Kidney (tissue), 14 donors: ENCODE results near the gene TRPV5. TPM values are rescaled to one million over a fixed set of nuclear protein-coding genes. Genes with fewer than 3 reads are reported as not detected.

Experiments used
- DNase-seq, 5 donors: peaks; one replicate each; pipeline ENCODE4 v3.0.0-alpha.2; 2013 to 2020
- FAIRE-seq: peaks from 2 replicates; lab custom pipeline; 2012; peaks lifted over from hg19 to GRCh38; lab: Jason Lieb, UNC
- H3K27ac ChIP-seq, 2 donors: one replicate each; pipeline ENCODE4 v1.7.0; 2013; ENCODE audit warnings: low read depth in 2 of 2, low read length in 2 of 2, inconsistent platforms in 1 of 2
- H3K27me3 ChIP-seq: one replicate; pipeline ENCODE4 v1.7.1; 2013; ENCODE audit warnings: low read length, inconsistent platforms; ENCODE audit not compliant: control insufficient read depth, insufficient read depth
- H3K36me3 ChIP-seq, 3 donors: one replicate each; pipeline versions ENCODE4 v1.7.0 to v1.7.1; 2013; ENCODE audit warnings: low read length in 3 of 3, control low read depth in 1 of 3, inconsistent platforms in 1 of 3; ENCODE audit not compliant: insufficient read depth in 3 of 3, control insufficient read depth in 2 of 3
- H3K4me1 ChIP-seq, 3 donors: one replicate each; pipeline versions ENCODE4 v1.7.0 to v1.7.1; 2013; ENCODE audit warnings: low read length in 3 of 3, inconsistent platforms in 1 of 3, low read depth in 1 of 3; ENCODE audit not compliant: control insufficient read depth in 2 of 3, insufficient read depth in 2 of 3
- H3K4me3 ChIP-seq, 3 donors: one replicate each; pipeline versions ENCODE4 v1.7.0 to v1.8.1; 2013; ENCODE audit warnings: low read length in 3 of 3, control low read depth in 1 of 3, inconsistent platforms in 1 of 3
- H3K9ac ChIP-seq, 3 donors: one replicate each; pipeline versions ENCODE4 v1.7.0 to v1.7.1; 2013; ENCODE audit warnings: low read length in 3 of 3, control low read depth in 1 of 3, inconsistent platforms in 1 of 3
- H3K9me3 ChIP-seq, 3 donors: one replicate each; pipeline versions ENCODE4 v1.7.0 to v1.7.1; 2013; ENCODE audit warnings: low read length in 3 of 3, control low read depth in 1 of 3, inconsistent platforms in 1 of 3; ENCODE audit not compliant: control insufficient read depth in 2 of 3, insufficient read depth in 1 of 3
- CTCF ChIP-seq: IDR thresholded peaks from 3 replicates; pipeline ENCODE4 v1.5.1; 2012; ENCODE audit warnings: mild to moderate bottlenecking, moderate library complexity, borderline replicate concordance; ENCODE audit not compliant: insufficient read depth; ENCODE audit errors: extremely low read depth
- intact Hi-C: fragments of 100-400 bp; cut with DNase I; formaldehyde crosslinking; loops from one replicate; pipeline ENCODE4 v1.11.1; 2022
- polyA plus RNA-seq: library from polyadenylated mRNA; stranded (reverse); fragments of 350-450 nt; fragmentation: Illumina TruSeq; extraction: RNeasy Lipid Tissue Mini Kit (QIAGEN cat#74804); gene quantifications from one replicate; pipeline ENCODE4 v1.2.3, GENCODE V29; 2014; ENCODE audit warnings: low read depth, low replicate concordance; ENCODE audit not compliant: insufficient read depth
- total RNA-seq: library from RNA; stranded (reverse); fragmentation: NEBNext Ultra II Directional; extraction: Animal tissue kit (Norgen Biotek cat#: 25700); gene quantifications from one replicate; pipeline ENCODE4 v1.2.1, GENCODE V29; 2021
- donor health status: control.
- donor health status: control.
- donor health status: control.
- donor health status: control.
- donor health status: control.
- donor health status: DM: yes; HTN: yes; CAD: no.
- donor health status: Normal renal cell carcinoma (clear cell type).

Gene TRPV5
- total and polyA plus RNA-seq, 2 donors from 2014 or later = 1.3 to 1.4 TPM

DNA sequence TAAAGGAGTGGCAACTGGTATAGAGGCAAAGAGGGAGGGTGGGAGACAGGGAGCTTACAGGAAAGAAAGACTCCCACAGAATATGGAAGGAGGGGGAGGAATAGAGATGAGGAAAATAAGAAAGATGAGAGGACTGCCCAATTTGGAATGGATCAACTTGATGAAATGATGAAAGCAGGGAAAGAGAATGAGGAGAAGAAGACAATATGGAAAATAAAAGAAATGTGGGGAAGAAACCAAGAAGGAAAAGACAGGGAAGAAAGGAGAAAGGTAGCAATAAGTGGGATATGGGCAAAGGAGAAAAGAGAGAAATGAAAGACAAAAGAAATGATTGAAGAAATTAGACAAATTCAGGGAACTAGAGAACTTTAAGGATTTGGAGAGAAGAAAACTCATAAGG lies 25.7 kb upstream of the TRPV5 start:
- Histone ChIP-seq H3K4me1 (peaks cover 0 to 4% (median 0%) of the 10 kb centered on the region in 3 donors), H3K27me3 (no peaks in the 10 kb centered on the region), H3K9ac (no peak overlapping the region), H3K27ac (no peak overlapping the region), H3K9me3 (peaks cover 0 to 3% (median 0%) of the 10 kb centered on the region in 3 donors), H3K4me3 (no peak overlapping the region), H3K36me3 (no peaks in the 10 kb centered on the region)
- no peak for FAIRE-seq
- DNase-seq = no peak
- TF ChIP-seq CTCF = no peak
- intact Hi-C loops = no loop called here

GRCh38 chr7:142957723-142958122 lies 24.2 kb upstream of the TRPV5 start:
- DNase-seq (no peak), FAIRE-seq (no peak)
- TF ChIP-seq CTCF = no peak
- H3K9ac ChIP-seq = no peak overlapping the region
- peaks cover 0 to 3% (median 0%) of the 10 kb centered on the region in 3 donors for H3K9me3 ChIP-seq
- H3K27me3 ChIP-seq = no peaks in the 10 kb centered on the region
- peaks cover 0 to under 1% (median 0%) of the 10 kb centered on the region in 3 donors for H3K4me1 ChIP-seq
- H3K27ac ChIP-seq = no peak overlapping the region
- H3K4me3 ChIP-seq = no peak overlapping the region
- intact Hi-C loops = no loop called here
- H3K36me3 ChIP-seq = no peaks in the 10 kb centered on the region

GRCh38 chr7:142956951-142957623 lies 23.5 kb upstream of the TRPV5 start:
- H3K9me3 ChIP-seq = peaks cover 0 to 3% (median 0%) of the 10 kb centered on the region in 3 donors
- H3K27ac ChIP-seq = no peak overlapping the region
- no peaks in the 10 kb centered on the region for H3K4me1 ChIP-seq
- TF ChIP-seq CTCF = no peak
- no peaks in the 10 kb centered on the region for H3K36me3 ChIP-seq
- no peak for DNase-seq
- H3K27me3 ChIP-seq = no peaks in the 10 kb centered on the region
- no peak overlapping the region for H3K4me3 ChIP-seq
- intact Hi-C loops = no loop called here
- H3K9ac ChIP-seq = no peak overlapping the region
- FAIRE-seq = no peak
